ENCODE results near the gene PRKAA1.

PRKAA1 gene

GRCh38 chr5:40784027-40784653 lies 14.0 kb downstream of the PRKAA1 start:
- no peaks in the 10 kb centered on the region for H3K9me3 ChIP-seq (ENCODE audit: control insufficient read depth, low read length)
- H3K27me3 ChIP-seq (ENCODE audit: control insufficient read depth, insufficient read depth, low read length): no peaks in the 10 kb centered on the region
- H3K4me2 ChIP-seq (ENCODE audit: low read length): no peak overlapping the region
- no peak for TF ChIP-seq CTCF (IDR thresholded peaks at IDR 0.05)
- no peak overlapping the region for H3K9ac ChIP-seq
- H3K27ac ChIP-seq: no peak overlapping the region
- H3K4me3 ChIP-seq (ENCODE audit: low read depth, low read length): no peak overlapping the region
- peaks cover 11% of the 10 kb centered on the region for H3K4me1 ChIP-seq
- peaks cover 50% of the 10 kb centered on the region for H3K79me2 ChIP-seq
- H3K36me3 ChIP-seq (ENCODE audit: control insufficient read depth, insufficient read depth, low read length): no peaks in the 10 kb centered on the region
- H2AFZ ChIP-seq: no peak overlapping the region

GRCh38 chr5:40781843-40782409 lies 16.2 kb downstream of the PRKAA1 start:
- Histone ChIP-seq H3K9me3 (ENCODE audit: control insufficient read depth, low read length) (no peaks in the 10 kb centered on the region), H3K9ac (no peak overlapping the region), H3K27ac (no peak overlapping the region), H2AFZ (no peak overlapping the region), H3K4me2 (ENCODE audit: low read length) (no peak overlapping the region), H3K27me3 (ENCODE audit: control insufficient read depth, insufficient read depth, low read length) (no peaks in the 10 kb centered on the region), H3K4me3 (ENCODE audit: low read depth, low read length) (no peak overlapping the region), H3K4me1 (peaks cover 11% of the 10 kb centered on the region), H3K36me3 (ENCODE audit: control insufficient read depth, insufficient read depth, low read length) (no peaks in the 10 kb centered on the region), H3K79me2 (peaks cover 33% of the 10 kb centered on the region)
- no peak for TF ChIP-seq CTCF (IDR thresholded peaks at IDR 0.05)

GRCh38 chr5:40780858-40781257 lies 17.3 kb downstream of the PRKAA1 start:
- Histone ChIP-seq H2AFZ (no peak overlapping the region), H3K4me1 (peaks cover 11% of the 10 kb centered on the region), H3K4me2 (ENCODE audit: low read length) (no peak overlapping the region), H3K79me2 (peaks cover 25% of the 10 kb centered on the region), H3K9ac (no peak overlapping the region), H3K27me3 (ENCODE audit: control insufficient read depth, insufficient read depth, low read length) (no peaks in the 10 kb centered on the region), H3K9me3 (ENCODE audit: control insufficient read depth, low read length) (no peaks in the 10 kb centered on the region), H3K4me3 (ENCODE audit: low read depth, low read length) (no peak overlapping the region), H3K36me3 (ENCODE audit: control insufficient read depth, insufficient read depth, low read length) (no peaks in the 10 kb centered on the region), H3K27ac (no peak overlapping the region)
- TF ChIP-seq CTCF (IDR thresholded peaks at IDR 0.05): no peak

- H3K79me2 ChIP-seq: peaks cover 21% of the 10 kb centered on the region
- no peak overlapping the region for H3K27ac ChIP-seq
- H2AFZ ChIP-seq: no peak overlapping the region
- no peaks in the 10 kb centered on the region for H3K27me3 ChIP-seq (ENCODE audit: control insufficient read depth, insufficient read depth, low read length)
- TF ChIP-seq CTCF (IDR thresholded peaks at IDR 0.05): no peak
- no peaks in the 10 kb centered on the region for H3K36me3 ChIP-seq (ENCODE audit: control insufficient read depth, insufficient read depth, low read length)
- H3K4me2 ChIP-seq (ENCODE audit: low read length): no peak overlapping the region
- no peak overlapping the region for H3K4me3 ChIP-seq (ENCODE audit: low read depth, low read length)
- H3K4me1 ChIP-seq: peaks cover 11% of the 10 kb centered on the region
- H3K9me3 ChIP-seq (ENCODE audit: control insufficient read depth, low read length): no peaks in the 10 kb centered on the region
- no peak overlapping the region for H3K9ac ChIP-seq
These were observed 18.0 kb downstream of the PRKAA1 start for GRCh38 chr5:40780199-40780598.

GRCh38 chr5:40779561-40779960 lies 18.6 kb downstream of the PRKAA1 start:
- Histone ChIP-seq H3K4me1 (peaks cover 9% of the 10 kb centered on the region), H3K79me2 (peaks cover 17% of the 10 kb centered on the region), H3K4me3 (ENCODE audit: low read depth, low read length) (no peak overlapping the region), H3K36me3 (ENCODE audit: control insufficient read depth, insufficient read depth, low read length) (no peaks in the 10 kb centered on the region), H3K4me2 (ENCODE audit: low read length) (no peak overlapping the region), H3K9me3 (ENCODE audit: control insufficient read depth, low read length) (no peaks in the 10 kb centered on the region), H3K9ac (no peak overlapping the region), H3K27me3 (ENCODE audit: control insufficient read depth, insufficient read depth, low read length) (no peaks in the 10 kb centered on the region), H3K27ac (no peak overlapping the region), H2AFZ (no peak overlapping the region)
- no peak for TF ChIP-seq CTCF (IDR thresholded peaks at IDR 0.05)
